Muscle layer of duodenum (tissue), 2 donors: Measurements from ENCODE around the gene RASGRP1.

Source experiments
- H3K27ac ChIP-seq: one replicate; pipeline ENCODE4 v1.7.0; 2013; ENCODE audit warnings: mild to moderate bottlenecking, low read length
- H3K27me3 ChIP-seq: one replicate; pipeline ENCODE4 v1.7.0; 2013; ENCODE audit warnings: low read depth, mild to moderate bottlenecking, control low read depth, low read length
- H3K36me3 ChIP-seq, 2 donors: one replicate each; pipeline ENCODE4 v1.7.0; 2013; ENCODE audit warnings: low read length in 2 of 2, control low read depth in 1 of 2, mild to moderate bottlenecking in 1 of 2; ENCODE audit not compliant: insufficient read depth in 2 of 2, control insufficient read depth in 1 of 2
- H3K4me1 ChIP-seq, 2 donors: one replicate each; pipeline ENCODE4 v1.7.0; 2013; ENCODE audit warnings: low read length in 2 of 2, mild to moderate bottlenecking in 2 of 2, control low read depth in 1 of 2, moderate library complexity in 1 of 2; ENCODE audit not compliant: insufficient read depth in 2 of 2, control insufficient read depth in 1 of 2
- H3K4me3 ChIP-seq, 2 donors: one replicate each; pipeline ENCODE4 v1.7.0; 2013; ENCODE audit warnings: low read length in 2 of 2, low read depth in 1 of 2, mild to moderate bottlenecking in 1 of 2
- H3K9me3 ChIP-seq, 2 donors: one replicate each; pipeline ENCODE4 v1.7.0; 2013; ENCODE audit warnings: low read length in 2 of 2, control low read depth in 1 of 2, mild to moderate bottlenecking in 1 of 2; ENCODE audit not compliant: control insufficient read depth in 1 of 2
- donor health status: healthy.

The RASGRP1 gene

GRCh38 chr15:38564557-38565286, at the start of gene RASGRP1:
Gene RASGRP1, minus strand, starts transcription at chr15:38564814. Its CDS starts 186 bp downstream, at chr15:38564628.
- Histone ChIP-seq H3K27me3 (no peaks in the 10 kb centered on the region), H3K9me3 (no peaks in the 10 kb centered on the region), H3K27ac (no peak within 1 kb of the TSS), H3K4me1 (peaks cover 0 to 15% of the 10 kb centered on the region in 2 donors), H3K36me3 (no peaks in the 10 kb centered on the region), H3K4me3 (peak within 1 kb of the TSS; percentile 26 to 70)

GRCh38 chr15:38613085-38613484, 48.5 kb upstream of the RASGRP1 start:
- no peaks in the 10 kb centered on the region for H3K36me3 ChIP-seq
- no peak overlapping the region for H3K4me3 ChIP-seq
- H3K27ac ChIP-seq: no peak overlapping the region
- no peaks in the 10 kb centered on the region for H3K9me3 ChIP-seq
- H3K27me3 ChIP-seq: no peaks in the 10 kb centered on the region
- H3K4me1 ChIP-seq: no peaks in the 10 kb centered on the region

- Histone ChIP-seq H3K4me1 (no peaks in the 10 kb centered on the region), H3K36me3 (no peaks in the 10 kb centered on the region), H3K9me3 (no peaks in the 10 kb centered on the region), H3K27ac (no peak overlapping the region), H3K27me3 (no peaks in the 10 kb centered on the region), H3K4me3 (no peak overlapping the region)
These were observed 47.7 kb upstream of the RASGRP1 start for GRCh38 chr15:38612159-38612863.

- H3K36me3 ChIP-seq: no peaks in the 10 kb centered on the region
- H3K4me1 ChIP-seq: no peaks in the 10 kb centered on the region
- H3K9me3 ChIP-seq: no peaks in the 10 kb centered on the region
- H3K4me3 ChIP-seq: no peak overlapping the region
- H3K27ac ChIP-seq: no peak overlapping the region
- no peaks in the 10 kb centered on the region for H3K27me3 ChIP-seq
These were observed 46.6 kb upstream of the RASGRP1 start for GRCh38 chr15:38611228-38611627.

GRCh38 chr15:38610748-38611147, 46.1 kb upstream of the RASGRP1 start:
- no peak overlapping the region for H3K27ac ChIP-seq
- no peaks in the 10 kb centered on the region for H3K9me3 ChIP-seq

GRCh38 chr15:38609097-38609738, 44.6 kb upstream of the RASGRP1 start:
- H3K9me3 ChIP-seq: no peaks in the 10 kb centered on the region
- no peaks in the 10 kb centered on the region for H3K36me3 ChIP-seq
- H3K4me3 ChIP-seq: no peak overlapping the region
- H3K4me1 ChIP-seq: no peaks in the 10 kb centered on the region
- no peak overlapping the region for H3K27ac ChIP-seq
- H3K27me3 ChIP-seq: no peaks in the 10 kb centered on the region

More at GRCh38 chr15:38610748-38611147, 46.1 kb upstream of the RASGRP1 start:
- Histone ChIP-seq H3K27me3 (no peaks in the 10 kb centered on the region), H3K4me1 (no peaks in the 10 kb centered on the region), H3K36me3 (no peaks in the 10 kb centered on the region), H3K4me3 (no peak overlapping the region)

- Histone ChIP-seq H3K27me3 (no peaks in the 10 kb centered on the region), H3K4me1 (no peaks in the 10 kb centered on the region), H3K4me3 (no peak overlapping the region), H3K36me3 (no peaks in the 10 kb centered on the region), H3K9me3 (no peaks in the 10 kb centered on the region), H3K27ac (no peak overlapping the region)
These were observed 44.1 kb upstream of the RASGRP1 start for GRCh38 chr15:38608682-38609081.

GRCh38 chr15:38605744-38606143, 41.1 kb upstream of the RASGRP1 start:
- Histone ChIP-seq H3K27ac (no peak overlapping the region), H3K4me3 (no peak overlapping the region), H3K4me1 (no peaks in the 10 kb centered on the region), H3K9me3 (no peaks in the 10 kb centered on the region), H3K36me3 (no peaks in the 10 kb centered on the region), H3K27me3 (no peaks in the 10 kb centered on the region)

- H3K4me3 ChIP-seq: no peak overlapping the region
These were observed 39.1 kb upstream of the RASGRP1 start for GRCh38 chr15:38603672-38604071.

GRCh38 chr15:38602910-38603670, 38.5 kb upstream of the RASGRP1 start:
- Histone ChIP-seq H3K4me1 (no peaks in the 10 kb centered on the region), H3K27me3 (no peaks in the 10 kb centered on the region), H3K27ac (no peak overlapping the region), H3K36me3 (no peaks in the 10 kb centered on the region), H3K4me3 (no peak overlapping the region), H3K9me3 (no peaks in the 10 kb centered on the region)

More at GRCh38 chr15:38603672-38604071, 39.1 kb upstream of the RASGRP1 start:
- H3K9me3 ChIP-seq: no peaks in the 10 kb centered on the region
- no peak overlapping the region for H3K27ac ChIP-seq
- H3K36me3 ChIP-seq: no peaks in the 10 kb centered on the region
- H3K4me1 ChIP-seq: no peaks in the 10 kb centered on the region
- H3K27me3 ChIP-seq: no peaks in the 10 kb centered on the region

GRCh38 chr15:38600236-38600635, 35.6 kb upstream of the RASGRP1 start:
- Histone ChIP-seq H3K27ac (no peak overlapping the region), H3K4me3 (no peak overlapping the region), H3K27me3 (no peaks in the 10 kb centered on the region), H3K4me1 (no peaks in the 10 kb centered on the region), H3K36me3 (no peaks in the 10 kb centered on the region), H3K9me3 (no peaks in the 10 kb centered on the region)
